HepG2 (cell line): ENCODE results near the gene CXCL17.

Experiments used
- CHD2 ChIP-seq: IDR thresholded peaks from 2 replicates; pipeline ENCODE4 v1.6.1; 2011; ENCODE audit warnings: low read depth, low read length, improper control_type of control experiment
- CTCF ChIP-seq: sonication (generic); formaldehyde crosslinking; IDR thresholded peaks from 2 replicates; pipeline ENCODE4 v1.5.0; 2020; ENCODE audit warnings: mild to moderate bottlenecking, missing genetic modification reagents, moderate library complexity
- KLF6 ChIP-seq: IDR thresholded peaks from 2 replicates; pipeline ENCODE4 v1.8.0; 2016; ENCODE audit warnings: missing biosample characterization, missing genetic modification reagents
- NKX3-1 ChIP-seq: sonication (generic); formaldehyde crosslinking; IDR thresholded peaks from 2 replicates; pipeline ENCODE4 v1.5.0; 2020; ENCODE audit warnings: missing genetic modification reagents
- NONO ChIP-seq, 2 experiments: fragments of 450-650 bp in 1 of 2; sonication (generic) in 1 of 2; formaldehyde crosslinking in 1 of 2; IDR thresholded peaks in 1 of 2; conservative IDR thresholded peaks in 1 of 2; 2 replicates each; pipeline versions ENCODE4 v1.6.1 to v1.8.0; 2017 to 2022; ENCODE audit warnings: mild to moderate bottlenecking in 1 of 2, missing genetic modification reagents in 1 of 2, moderate library complexity in 1 of 2
- PRMT3 ChIP-seq: sonication (generic); formaldehyde crosslinking; IDR thresholded peaks from 2 replicates; pipeline ENCODE4 v1.8.1; 2022; ENCODE audit warnings: low read depth, mild to moderate bottlenecking, moderate library complexity, missing genetic modification reagents, borderline replicate concordance
- TCF12 ChIP-seq, 2 experiments: fragments of 450-650 bp in 1 of 2; sonication (generic) in 1 of 2; formaldehyde crosslinking in 1 of 2; IDR thresholded peaks; 2 replicates each; pipeline versions ENCODE4 v1.6.1 to v1.8.0; 2017 to 2022; ENCODE audit warnings: antibody characterized with exemption in 1 of 2, mild to moderate bottlenecking in 1 of 2, missing genetic modification reagents in 1 of 2, moderate library complexity in 1 of 2
- TCF7 ChIP-seq: sonication (generic); IDR thresholded peaks from 2 replicates; pipeline ENCODE4 v1.6.1; 2016; ENCODE audit warnings: antibody characterized with exemption, low read depth
- ZNF138 ChIP-seq: sonication (generic); formaldehyde crosslinking; IDR thresholded peaks from 2 replicates; pipeline ENCODE4 v1.5.0; 2020; ENCODE audit warnings: mild to moderate bottlenecking, low read depth, missing genetic modification reagents
- ZNF574 ChIP-seq: sonication (generic); formaldehyde crosslinking; IDR thresholded peaks from 2 replicates; pipeline ENCODE4 v1.4.0; 2020; ENCODE audit warnings: missing genetic modification reagents
- ZNF660 ChIP-seq: sonication (generic); formaldehyde crosslinking; IDR thresholded peaks from 2 replicates; pipeline ENCODE4 v1.5.1; 2020; ENCODE audit warnings: mild to moderate bottlenecking, low read depth, missing genetic modification reagents, borderline replicate concordance
- ZNF740 ChIP-seq: sonication (generic); formaldehyde crosslinking; IDR thresholded peaks from 2 replicates; pipeline ENCODE4 v1.4.0; 2020; ENCODE audit warnings: missing genetic modification reagents

GRCh38 chr19:42475366-42475765 is 32.6 kb upstream of the CXCL17 start:
- TF ChIP-seq ZNF574 (CRISPR knock-in tag) (no peak), NKX3-1 (CRISPR knock-in tag) (no peak), TCF12 (IDR thresholded peaks at IDR 0.05) (no peak), TCF12 (CRISPR knock-in tag; IDR thresholded peaks at IDR 0.05) (no peak), NONO (IDR thresholded peaks at IDR 0.05) (no peak), NONO (CRISPR knock-in tag; conservative IDR thresholded peaks at IDR 0.05) (no peak), CHD2 (no peak), KLF6 (CRISPR knock-in tag) (no peak), CTCF (no peak), ZNF740 (CRISPR knock-in tag) (no peak), ZNF660 (CRISPR knock-in tag) (no peak), PRMT3 (CRISPR knock-in tag) (no peak), TCF7 (no peak), ZNF138 (CRISPR knock-in tag) (no peak)
